Upper lobe of right lung (tissue), 1 donor: Measurements from ENCODE around the gene ZNF689. TPM values are rescaled to one million over a fixed set of nuclear protein-coding genes. Genes with fewer than 3 reads are reported as not detected.

ENCODE experiments used
- ATAC-seq: fragments of 200-7000 bp; cut with Tn5 transposase; one replicate; pipeline ENCODE4 v1.9.1; 2020; ENCODE audit warnings: mild to moderate bottlenecking, moderate library complexity
- DNase-seq: peaks from one replicate; pipeline ENCODE4 v3.0.0-alpha.2; 2020
- H3K27ac ChIP-seq: fragments of 200-600 bp; one replicate; pipeline ENCODE4 v1.8.0; 2022
- H3K27me3 ChIP-seq: fragments of 200-600 bp; one replicate; pipeline ENCODE4 v1.8.0; 2022; ENCODE audit warnings: mild to moderate bottlenecking
- H3K36me3 ChIP-seq: fragments of 200-600 bp; one replicate; pipeline ENCODE4 v1.8.0; 2022
- H3K4me1 ChIP-seq: fragments of 200-600 bp; one replicate; pipeline ENCODE4 v1.8.0; 2022
- H3K4me3 ChIP-seq: fragments of 200-600 bp; one replicate; pipeline ENCODE4 v1.8.0; 2022; ENCODE audit warnings: mild to moderate bottlenecking
- H3K9me3 ChIP-seq: fragments of 200-600 bp; one replicate; pipeline ENCODE4 v1.8.0; 2022
- CTCF ChIP-seq: fragments of 200-600 bp; IDR thresholded peaks from one replicate; pipeline ENCODE4 v1.8.0; 2022; ENCODE audit warnings: antibody characterized with exemption
- intact Hi-C: fragments of 100-400 bp; cut with DNase I; formaldehyde crosslinking; loops from one replicate; pipeline ENCODE4 v1.11.0; 2022
- total RNA-seq: library from RNA; stranded (reverse); fragmentation: NEBNext Ultra II Directional; extraction: Animal tissue kit (Norgen Biotek cat#: 25700); gene quantifications from one replicate; pipeline ENCODE4 v1.2.1, GENCODE V29; 2021
- donor health status: DM: no; HTN: yes; CAD: no; lungs with severe emphysema.

Gene ZNF689
- total RNA-seq, 1 donor from 2014 or later, result 7.2 TPM

GRCh38 chr16:30561089-30561816 is 48.9 kb downstream of the ZNF689 start:
- peak overlapping the region; percentile 78 for H3K27ac ChIP-seq
- intact Hi-C loops, result no loop called here
- no peaks in the 10 kb centered on the region for H3K9me3 ChIP-seq
- DNase-seq (peak; percentile 76), ATAC-seq (peak; percentile 17)
- peak overlapping the region; percentile 55 for H3K4me3 ChIP-seq
- no peak for TF ChIP-seq CTCF
- H3K27me3 ChIP-seq, result no peaks in the 10 kb centered on the region
- peaks cover 8% of the 10 kb centered on the region for H3K4me1 ChIP-seq
- peaks cover under 1% of the 10 kb centered on the region for H3K36me3 ChIP-seq

GRCh38 chr16:30559690-30560089 is 50.5 kb downstream of the ZNF689 start:
- no peak for TF ChIP-seq CTCF
- intact Hi-C loops, result no loop called here
- no peak for DNase-seq
- H3K9me3 ChIP-seq, result no peaks in the 10 kb centered on the region
- peaks cover 8% of the 10 kb centered on the region for H3K4me1 ChIP-seq
- no peak for ATAC-seq
- no peak overlapping the region for H3K4me3 ChIP-seq
- H3K36me3 ChIP-seq, result peaks cover 16% of the 10 kb centered on the region
- no peaks in the 10 kb centered on the region for H3K27me3 ChIP-seq
- H3K27ac ChIP-seq, result no peak overlapping the region

- Histone ChIP-seq H3K27ac (peak overlapping the region; percentile 94), H3K36me3 (peaks cover 24% of the 10 kb centered on the region), H3K27me3 (no peaks in the 10 kb centered on the region), H3K9me3 (no peaks in the 10 kb centered on the region), H3K4me3 (peak overlapping the region; percentile 91), H3K4me1 (peaks cover 8% of the 10 kb centered on the region)
- no peak for DNase-seq
- intact Hi-C loops, result no loop called here
- no peak for ATAC-seq
- no peak for TF ChIP-seq CTCF
These were observed 51.3 kb downstream of the ZNF689 start for GRCh38 chr16:30558789-30559377.

GRCh38 chr16:30557957-30558788 is 52.0 kb downstream of the ZNF689 start, which contains the start of gene ZNF764:
TSS of gene ZNF764 (minus strand) at chr16:30558374. CDS start at chr16:30558182, 192 bp downstream.
- Histone ChIP-seq H3K27me3 (no peaks in the 10 kb centered on the region), H3K4me1 (peaks cover 8% of the 10 kb centered on the region), H3K27ac (peak within 1 kb of the TSS; percentile 94), H3K4me3 (peak within 1 kb of the TSS; percentile 91), H3K36me3 (peaks cover 26% of the 10 kb centered on the region), H3K9me3 (no peaks in the 10 kb centered on the region)
- TF ChIP-seq CTCF, result peak; percentile 4
- ATAC-seq, result peak; percentile 97
- peak; percentile 98 for DNase-seq
- intact Hi-C loops, result no loop called here

GRCh38 chr16:30557707-30557956 is 52.6 kb downstream of the ZNF689 start:
- ATAC-seq, result no peak
- Histone ChIP-seq H3K36me3 (peaks cover 26% of the 10 kb centered on the region), H3K4me3 (peak overlapping the region; percentile 91), H3K27me3 (no peaks in the 10 kb centered on the region), H3K9me3 (no peaks in the 10 kb centered on the region), H3K4me1 (peaks cover 8% of the 10 kb centered on the region), H3K27ac (peak overlapping the region; percentile 94)
- no peak for DNase-seq
- no peak for TF ChIP-seq CTCF
- intact Hi-C loops, result no loop called here
